ENCODE measurements around the gene AFAP1.

The AFAP1 gene

DNA sequence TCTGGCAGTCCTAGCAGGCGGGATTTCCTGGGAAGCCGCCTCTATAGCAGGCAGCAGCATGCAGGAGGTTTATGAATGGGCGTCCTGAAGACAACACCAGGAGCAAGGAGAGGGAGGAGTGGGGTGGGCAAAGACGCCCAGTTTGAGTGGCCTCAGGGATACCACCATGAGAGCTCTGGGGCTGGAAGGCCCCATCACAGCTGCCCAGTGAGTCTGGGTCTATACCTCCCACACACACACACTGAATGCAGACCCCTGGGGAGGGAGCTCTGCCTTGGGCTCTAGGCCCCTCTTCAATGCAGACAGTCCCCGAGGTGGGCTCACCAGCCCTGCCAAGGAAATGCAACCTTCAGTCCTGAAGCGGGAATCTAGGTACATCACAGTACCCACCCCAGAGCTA, 98.6 kb downstream of the AFAP1 start:
- no peak for DNase-seq (ENCODE audit: low read depth in 1 of 2, low spot score in 1 of 2)
- in situ Hi-C loops (cut with HindIII; ENCODE audit: low pct_unique_long_range_greater_than_20kb, low sequenced_read_pairs): no loop called here
- TF ChIP-seq JUND (IDR thresholded peaks at IDR 0.05; ENCODE audit: low read depth): no peak

- in situ Hi-C loops (cut with HindIII; ENCODE audit: low pct_unique_long_range_greater_than_20kb, low sequenced_read_pairs): no loop called here
- no peak for DNase-seq (ENCODE audit: low read depth in 1 of 2, low spot score in 1 of 2)
- no peak for TF ChIP-seq JUND (IDR thresholded peaks at IDR 0.05; ENCODE audit: low read depth)
Measured at GRCh38 chr4:7839856-7840255, 99.8 kb downstream of the AFAP1 start.

DNA sequence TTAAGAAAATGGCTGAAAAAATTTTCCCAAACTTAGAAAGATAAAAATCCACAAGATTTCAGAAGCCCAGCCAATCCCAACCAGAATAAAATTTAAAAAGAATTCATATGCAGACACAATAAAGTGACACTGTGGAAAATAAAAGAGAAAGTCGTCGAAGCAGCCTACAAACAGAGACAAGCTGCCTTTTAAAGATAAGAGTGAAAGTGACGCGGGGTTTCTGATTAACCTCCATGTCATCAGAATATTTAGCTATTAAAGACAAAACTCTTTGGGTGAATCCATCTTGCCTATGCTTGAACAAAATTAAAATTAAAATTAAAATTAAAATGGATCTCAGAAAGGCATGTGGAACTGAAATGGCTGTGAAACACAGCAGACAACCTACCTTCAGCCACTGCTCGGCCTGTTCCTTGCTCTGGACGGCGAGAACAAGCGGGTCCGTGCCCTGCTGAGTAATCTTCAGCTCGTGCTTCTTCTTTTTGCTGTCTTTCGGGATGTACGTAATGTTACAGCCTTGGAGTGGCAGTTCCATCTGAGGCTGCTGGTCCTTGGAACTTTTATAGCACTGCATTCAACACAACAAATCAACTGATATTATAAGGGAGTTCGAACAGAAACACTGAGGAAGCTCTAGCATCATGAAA, 101.4 kb downstream of the AFAP1 start:
- DNase-seq (ENCODE audit: low read depth in 1 of 2, low spot score in 1 of 2): no peak
- TF ChIP-seq JUND (IDR thresholded peaks at IDR 0.05; ENCODE audit: low read depth): no peak
- in situ Hi-C loops (cut with HindIII; ENCODE audit: low pct_unique_long_range_greater_than_20kb, low sequenced_read_pairs): no loop called here

DNA sequence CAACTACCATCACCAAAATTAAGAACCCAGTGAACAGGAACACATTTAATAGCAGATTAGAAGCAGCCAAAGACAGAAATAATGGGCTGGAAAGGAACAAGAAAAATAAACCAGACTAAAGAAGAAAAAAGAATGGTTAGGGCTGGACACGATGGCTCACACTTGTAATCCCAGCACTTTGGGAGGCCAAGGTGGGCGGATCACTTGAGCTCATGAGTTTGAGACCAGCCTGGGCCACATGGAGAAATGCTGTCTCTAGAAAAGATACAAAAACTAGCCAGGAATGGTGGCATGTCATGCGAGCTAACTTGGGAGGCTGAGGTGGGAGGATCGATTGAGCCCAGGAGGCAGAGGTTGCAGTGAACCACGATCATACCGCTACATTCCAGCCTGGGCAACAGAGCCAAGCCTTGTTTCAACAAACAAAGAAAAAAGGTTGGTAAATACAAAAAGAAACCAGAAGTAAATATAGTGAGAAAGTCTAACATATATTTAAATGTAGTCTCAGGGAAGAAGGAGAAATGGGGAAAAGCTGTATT, 102.0 kb downstream of the AFAP1 start:
- peak in 1 of 2 experiments; percentile 27 for DNase-seq (ENCODE audit: low read depth in 1 of 2, low spot score in 1 of 2)
- in situ Hi-C loops (cut with HindIII; ENCODE audit: low pct_unique_long_range_greater_than_20kb, low sequenced_read_pairs): no loop called here
- TF ChIP-seq JUND (IDR thresholded peaks at IDR 0.05; ENCODE audit: low read depth): no peak

DNA sequence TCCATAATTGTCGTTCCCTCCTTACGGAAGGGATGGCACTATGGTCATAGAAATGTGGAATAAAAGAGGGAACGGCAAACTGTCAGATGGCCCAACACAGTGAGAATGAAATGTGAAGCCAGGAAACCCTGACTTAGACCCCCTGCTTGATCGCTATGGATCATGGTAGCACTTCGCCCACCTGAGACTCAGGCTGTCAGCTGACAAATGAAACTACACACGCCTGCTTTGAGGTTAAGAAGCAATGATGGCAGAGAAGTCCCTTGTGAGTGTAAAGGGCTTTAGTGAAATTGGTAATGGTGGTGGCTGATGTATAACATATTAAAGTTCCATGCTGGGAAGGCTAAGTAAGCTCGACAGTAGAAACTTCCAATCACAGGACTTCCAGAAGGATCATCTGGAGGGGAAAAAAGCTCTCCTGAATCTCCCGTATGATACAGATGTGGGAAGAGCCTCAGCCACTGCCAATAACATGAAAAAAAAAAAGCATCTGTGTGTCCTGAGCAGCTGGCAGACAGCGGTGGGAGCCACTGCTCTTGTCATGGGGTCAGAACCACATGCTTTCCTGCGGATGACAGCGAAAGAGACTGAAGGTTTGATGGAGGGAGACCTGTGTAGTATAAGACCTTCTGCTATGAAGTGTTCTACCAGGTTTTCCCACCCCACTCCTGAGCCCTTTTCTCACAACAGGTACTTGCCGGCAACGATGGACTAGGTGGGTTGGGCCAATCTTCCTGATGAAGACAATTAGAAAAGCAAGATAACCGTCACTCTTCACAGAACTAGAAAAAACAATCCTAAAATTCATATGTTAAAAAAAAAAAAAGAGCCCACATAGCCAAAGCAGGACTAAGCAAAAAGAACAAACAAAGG, 107.6 kb downstream of the AFAP1 start:
- in situ Hi-C loops (cut with HindIII; ENCODE audit: low pct_unique_long_range_greater_than_20kb, low sequenced_read_pairs): no loop called here
- DNase-seq (ENCODE audit: low read depth in 1 of 2, low spot score in 1 of 2): no peak
- no peak for TF ChIP-seq JUND (IDR thresholded peaks at IDR 0.05; ENCODE audit: low read depth)

- no peak for DNase-seq (ENCODE audit: low read depth in 1 of 2, low spot score in 1 of 2)
- in situ Hi-C loops (cut with HindIII; ENCODE audit: low pct_unique_long_range_greater_than_20kb, low sequenced_read_pairs): no loop called here
- no peak for TF ChIP-seq JUND (IDR thresholded peaks at IDR 0.05; ENCODE audit: low read depth)
Measured at GRCh38 chr4:7831330-7831729, 108.3 kb downstream of the AFAP1 start.

DNA sequence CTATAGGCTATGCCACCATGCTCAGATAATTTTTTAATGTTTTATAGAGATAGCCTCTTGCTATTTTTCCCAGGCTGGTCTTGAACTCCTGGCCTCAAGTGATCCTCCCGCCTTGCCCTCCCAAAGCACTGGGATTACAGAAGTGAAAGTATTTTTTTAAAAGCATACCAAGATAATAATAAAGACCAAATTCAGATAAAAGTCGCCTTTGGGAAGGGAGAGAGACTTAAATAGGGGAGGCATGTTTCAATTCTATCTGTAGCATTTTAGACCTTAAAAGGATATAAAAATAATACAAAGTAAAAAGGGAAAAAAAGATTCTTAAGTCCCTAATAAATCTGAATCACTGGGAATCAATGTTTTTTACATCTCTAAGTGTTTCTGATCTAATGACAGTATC, 108.9 kb downstream of the AFAP1 start:
- DNase-seq (ENCODE audit: low read depth in 1 of 2, low spot score in 1 of 2): no peak
- in situ Hi-C loops (cut with HindIII; ENCODE audit: low pct_unique_long_range_greater_than_20kb, low sequenced_read_pairs): no loop called here
- TF ChIP-seq JUND (IDR thresholded peaks at IDR 0.05; ENCODE audit: low read depth): no peak

DNA sequence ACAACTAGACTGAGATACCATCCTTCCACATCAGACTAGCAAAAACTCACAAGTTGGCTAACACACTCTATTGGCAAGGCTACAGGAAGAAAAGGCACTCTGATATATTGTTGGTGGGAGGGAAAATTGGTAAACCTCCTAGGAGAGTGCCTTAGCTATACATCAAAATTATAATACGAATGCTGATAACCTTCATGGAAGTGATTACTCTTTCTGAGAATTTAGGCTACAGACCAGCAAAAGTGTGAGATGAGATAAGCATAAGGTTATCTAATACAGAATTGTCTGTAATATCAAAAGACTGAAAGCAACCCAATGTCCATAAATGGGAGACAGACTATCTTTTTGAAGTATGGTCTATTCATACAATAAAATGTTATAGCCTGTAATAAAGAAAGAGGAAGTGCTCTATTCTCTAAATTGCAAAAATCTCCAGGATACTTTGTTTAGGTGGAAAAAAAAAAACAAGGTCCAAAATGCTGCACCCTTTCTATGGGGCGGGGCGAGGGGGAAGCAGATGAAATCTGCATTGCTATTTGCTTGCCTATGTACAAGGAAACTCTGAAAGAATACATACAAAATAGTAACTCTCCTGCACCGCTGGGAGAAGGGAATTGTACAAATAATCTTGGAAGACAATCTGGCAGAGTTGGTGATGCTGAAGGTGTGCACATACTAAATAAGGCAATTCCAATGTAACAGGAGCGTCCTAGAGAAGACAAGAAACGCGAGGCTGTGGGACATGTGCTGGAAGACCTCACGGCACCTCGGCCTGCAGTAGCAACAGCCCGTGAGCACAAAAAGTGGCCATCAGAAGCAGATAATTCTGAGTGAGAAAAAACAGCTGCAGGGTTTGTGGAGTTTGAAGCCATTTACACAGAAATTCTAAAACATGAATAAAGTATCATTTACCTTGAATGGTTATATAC, 109.7 kb downstream of the AFAP1 start:
- no peak for DNase-seq (ENCODE audit: low read depth in 1 of 2, low spot score in 1 of 2)
- TF ChIP-seq JUND (IDR thresholded peaks at IDR 0.05; ENCODE audit: low read depth): no peak
- in situ Hi-C loops (cut with HindIII; ENCODE audit: low pct_unique_long_range_greater_than_20kb, low sequenced_read_pairs): no loop called here

- no peak for TF ChIP-seq JUND (IDR thresholded peaks at IDR 0.05; ENCODE audit: low read depth)
- in situ Hi-C loops (cut with HindIII; ENCODE audit: low pct_unique_long_range_greater_than_20kb, low sequenced_read_pairs): no loop called here
Measured at GRCh38 chr4:7828793-7829301, 110.8 kb downstream of the AFAP1 start.

GRCh38 chr4:7828011-7828720, 111.5 kb downstream of the AFAP1 start:
- in situ Hi-C loops (cut with HindIII; ENCODE audit: low pct_unique_long_range_greater_than_20kb, low sequenced_read_pairs): no loop called here
- DNase-seq (ENCODE audit: low read depth in 1 of 2, low spot score in 1 of 2): peak in 1 of 2 experiments; percentile 80
- TF ChIP-seq JUND (IDR thresholded peaks at IDR 0.05; ENCODE audit: low read depth): no peak

More at GRCh38 chr4:7828793-7829301, 110.8 kb downstream of the AFAP1 start:
- DNase-seq (ENCODE audit: low read depth in 1 of 2, low spot score in 1 of 2): no peak

DNA sequence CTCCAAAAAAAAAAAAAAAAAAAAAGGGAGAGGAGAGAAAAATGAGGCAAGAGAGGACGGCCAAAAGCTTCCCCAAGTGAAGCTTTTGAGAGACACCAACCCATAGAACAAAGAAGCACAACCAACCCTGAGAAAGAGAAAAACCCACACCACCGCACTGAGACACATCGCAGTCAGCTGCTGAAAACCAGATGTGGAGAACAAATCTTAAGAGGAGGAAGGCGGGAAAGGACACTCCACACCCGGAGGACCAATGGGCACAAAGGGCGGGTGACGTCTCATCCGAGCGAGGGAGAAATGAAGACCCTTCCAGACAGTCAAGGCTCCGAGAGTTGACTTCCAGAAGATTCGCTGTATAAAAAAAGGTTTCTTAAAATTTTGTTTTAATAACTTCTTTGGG, 112.1 kb downstream of the AFAP1 start:
- TF ChIP-seq JUND (IDR thresholded peaks at IDR 0.05; ENCODE audit: low read depth): no peak
- no peak for DNase-seq (ENCODE audit: low read depth in 1 of 2, low spot score in 1 of 2)
- in situ Hi-C loops (cut with HindIII; ENCODE audit: low pct_unique_long_range_greater_than_20kb, low sequenced_read_pairs): no loop called here

Data from T47D (cell line).